IPS-15b (cell line): ENCODE results near the gene RPS28.
"Not testable (repeated sequence)": the region's sequence is repeated elsewhere in the genome, so short reads cannot be mapped to it uniquely, and the experiment has no call there.

Experiments used
- H3K27me3 ChIP-seq: one replicate; pipeline ENCODE4 v1.6.1; 2013; ENCODE audit warnings: low read length; ENCODE audit not compliant: control insufficient read depth, insufficient read depth
- H3K36me3 ChIP-seq: one replicate; pipeline ENCODE4 v1.6.1; 2013; ENCODE audit warnings: low read length; ENCODE audit not compliant: control insufficient read depth, insufficient read depth
- H3K4me1 ChIP-seq: one replicate; pipeline ENCODE4 v1.6.1; 2013; ENCODE audit warnings: mild to moderate bottlenecking, low read length; ENCODE audit not compliant: control insufficient read depth, insufficient read depth
- H3K4me3 ChIP-seq: one replicate; pipeline ENCODE4 v1.5.1; 2013; ENCODE audit warnings: low read depth, low read length
- H3K9ac ChIP-seq: one replicate; pipeline ENCODE4 v1.6.1; 2013; ENCODE audit warnings: low read depth, mild to moderate bottlenecking, low read length
- H3K9me3 ChIP-seq: one replicate; pipeline ENCODE4 v1.6.1; 2013; ENCODE audit warnings: mild to moderate bottlenecking, low read length; ENCODE audit not compliant: control insufficient read depth, insufficient read depth

Gene RPS28

GRCh38 chr19:8336660-8337059, 15.4 kb downstream of the RPS28 start:
- no peak overlapping the region for H3K9ac ChIP-seq

GRCh38 chr19:8337728-8338127, 16.4 kb downstream of the RPS28 start:
- Histone ChIP-seq H3K9ac (no peak overlapping the region), H3K36me3 (no peaks in the 10 kb centered on the region), H3K27me3 (peaks cover 37% of the 10 kb centered on the region), H3K4me3 (no peak overlapping the region), H3K9me3 (no peaks in the 10 kb centered on the region), H3K4me1 (no peaks in the 10 kb centered on the region)

More at GRCh38 chr19:8336660-8337059, 15.4 kb downstream of the RPS28 start:
- H3K4me3 ChIP-seq, result no peak overlapping the region
- no peaks in the 10 kb centered on the region for H3K9me3 ChIP-seq
- peaks cover 37% of the 10 kb centered on the region for H3K27me3 ChIP-seq
- no peaks in the 10 kb centered on the region for H3K4me1 ChIP-seq
- no peaks in the 10 kb centered on the region for H3K36me3 ChIP-seq

- H3K4me1 ChIP-seq, result no peaks in the 10 kb centered on the region
- peaks cover 31% of the 10 kb centered on the region for H3K27me3 ChIP-seq
- H3K9me3 ChIP-seq, result no peaks in the 10 kb centered on the region
- H3K9ac ChIP-seq, result no peak overlapping the region
- no peak overlapping the region for H3K4me3 ChIP-seq
- no peaks in the 10 kb centered on the region for H3K36me3 ChIP-seq
Observed at GRCh38 chr19:8338835-8339234, 17.5 kb downstream of the RPS28 start.

- Histone ChIP-seq H3K4me3 (no peak overlapping the region), H3K27me3 (peaks cover 22% of the 10 kb centered on the region), H3K9ac (no peak overlapping the region), H3K9me3 (no peaks in the 10 kb centered on the region), H3K4me1 (no peaks in the 10 kb centered on the region), H3K36me3 (no peaks in the 10 kb centered on the region)
Observed at GRCh38 chr19:8340341-8341096, 19.2 kb downstream of the RPS28 start.

GRCh38 chr19:8341504-8341903, 20.2 kb downstream of the RPS28 start:
- not testable (repeated sequence) for H3K9me3 ChIP-seq, H3K4me3 ChIP-seq, H3K9ac ChIP-seq, H3K4me1 ChIP-seq, H3K36me3 ChIP-seq
- H3K27me3 ChIP-seq, result peaks cover 18% of the 10 kb centered on the region

GRCh38 chr19:8342316-8342683, 21.0 kb downstream of the RPS28 start:
- Histone ChIP-seq H3K4me1 (no peaks in the 10 kb centered on the region), H3K27me3 (peaks cover 14% of the 10 kb centered on the region), H3K9me3 (no peaks in the 10 kb centered on the region), H3K36me3 (no peaks in the 10 kb centered on the region), H3K9ac (no peak overlapping the region), H3K4me3 (peak overlapping the region; percentile 70)

- Histone ChIP-seq H3K4me1 (no peaks in the 10 kb centered on the region), H3K4me3 (peak within 1 kb of the TSS; percentile 70), H3K27me3 (peaks cover 14% of the 10 kb centered on the region), H3K9ac (no peak within 1 kb of the TSS), H3K36me3 (no peaks in the 10 kb centered on the region), H3K9me3 (no peaks in the 10 kb centered on the region)
Observed at GRCh38 chr19:8342684-8343482, 21.6 kb downstream of the RPS28 start, which contains the start of gene KANK3. Gene KANK3, minus strand, starts transcription at chr19:8343262. Its CDS starts 5,434 bp downstream, at chr19:8337828.

- H3K9me3 ChIP-seq, result no peaks in the 10 kb centered on the region
- H3K9ac ChIP-seq, result no peak overlapping the region
- H3K4me1 ChIP-seq, result no peaks in the 10 kb centered on the region
- H3K27me3 ChIP-seq, result peaks cover 14% of the 10 kb centered on the region
- H3K4me3 ChIP-seq, result no peak overlapping the region
- no peaks in the 10 kb centered on the region for H3K36me3 ChIP-seq
Observed at GRCh38 chr19:8343483-8343844, 22.2 kb downstream of the RPS28 start.

- not testable (repeated sequence) for H3K9me3 ChIP-seq, H3K4me3 ChIP-seq, H3K4me1 ChIP-seq, H3K36me3 ChIP-seq, H3K27me3 ChIP-seq, H3K9ac ChIP-seq
Observed at GRCh38 chr19:8349629-8350372, 28.5 kb downstream of the RPS28 start.

- no peak overlapping the region for H3K4me3 ChIP-seq
- no peaks in the 10 kb centered on the region for H3K27me3 ChIP-seq
- H3K9ac ChIP-seq, result no peak overlapping the region
- H3K36me3 ChIP-seq, result no peaks in the 10 kb centered on the region
- no peaks in the 10 kb centered on the region for H3K9me3 ChIP-seq
- peaks cover 3% of the 10 kb centered on the region for H3K4me1 ChIP-seq
Observed at GRCh38 chr19:8352134-8352827, 31.0 kb downstream of the RPS28 start.

GRCh38 chr19:8352845-8353244, 31.5 kb downstream of the RPS28 start:
- H3K9me3 ChIP-seq, H3K27me3 ChIP-seq, H3K4me3 ChIP-seq, H3K36me3 ChIP-seq, H3K9ac ChIP-seq, H3K4me1 ChIP-seq: not testable (repeated sequence)
